HEK293 (cell line): ENCODE measurements around the gene FRAT2.

Experiments used
- CTCF ChIA-PET: fragments of 350-600 bp; formaldehyde crosslinking; extraction: SDS; loops from one replicate; lab custom pipeline; 2021; ENCODE audit warnings: antibody characterized with exemption; lab: Yijun Ruan, JAX
- POLR2A ChIA-PET: fragments of 300-600 bp; formaldehyde crosslinking; extraction: SDS; loops from one replicate; lab custom pipeline; 2020; ENCODE audit warnings: antibody characterized with exemption, inconsistent platforms; lab: Yijun Ruan, JAX
- H3K27ac ChIP-seq: fragments of 200-500 bp; sonication (Bioruptor generic); 2 replicates; pipeline ENCODE4 v1.5.1; 2014; ENCODE audit warnings: low read depth, low read length, control low read depth, inconsistent platforms; ENCODE audit errors: extremely low read depth
- H3K36me3 ChIP-seq, 2 experiments: fragments of 200-500 bp in 1 of 2; sonication (Bioruptor generic) in 1 of 2; 1 replicate in 1 of 2; 2 replicates in 1 of 2; pipeline ENCODE4 v1.5.1; 2014 to 2017; ENCODE audit warnings: inconsistent platforms in 2 of 2, low read length in 2 of 2; ENCODE audit not compliant: control insufficient read depth in 2 of 2, insufficient read depth in 1 of 2
- H3K4me1 ChIP-seq: fragments of 200-500 bp; sonication (Bioruptor generic); 2 replicates; pipeline ENCODE4 v1.5.1; 2014; ENCODE audit warnings: mild to moderate bottlenecking, low read length, inconsistent platforms; ENCODE audit not compliant: control insufficient read depth, insufficient read depth
- H3K4me3 ChIP-seq: 2 replicates; pipeline ENCODE4 v1.5.1; 2011; ENCODE audit warnings: low read depth, mild to moderate bottlenecking, control low read depth, low read length, moderate library complexity
- H3K9me3 ChIP-seq: fragments of 200-500 bp; sonication (Bioruptor generic); 2 replicates; pipeline ENCODE4 v1.5.1; 2014; ENCODE audit warnings: low read depth, low read length, inconsistent platforms; ENCODE audit not compliant: control insufficient read depth, insufficient read depth
- IKZF3 ChIP-seq: fragments of 450-650 bp; IDR thresholded peaks from 2 replicates; pipeline ENCODE4 v1.5.0; 2018; ENCODE audit warnings: missing biosample characterization, mild to moderate bottlenecking, missing genetic modification characterization, moderate library complexity
- OVOL3 ChIP-seq: fragments of 450-650 bp; formaldehyde crosslinking; IDR thresholded peaks from 2 replicates; pipeline ENCODE4 v1.5.1; 2016; ENCODE audit warnings: missing biosample characterization, missing genetic modification characterization
- SALL2 ChIP-seq: fragments of 450-650 bp; formaldehyde crosslinking; IDR thresholded peaks from 2 replicates; pipeline ENCODE4 v1.5.0; 2017; ENCODE audit warnings: missing biosample characterization, mild to moderate bottlenecking, missing genetic modification characterization, borderline replicate concordance
- SP2 ChIP-seq: fragments of 450-650 bp; formaldehyde crosslinking; IDR thresholded peaks from 2 replicates; pipeline ENCODE4 v1.5.1; 2016; ENCODE audit warnings: missing biosample characterization, missing genetic modification characterization
- SP3 ChIP-seq: fragments of 450-650 bp; formaldehyde crosslinking; IDR thresholded peaks from 2 replicates; pipeline ENCODE4 v1.5.1; 2016; ENCODE audit warnings: missing biosample characterization, missing genetic modification characterization
- ZBTB1 ChIP-seq: fragments of 450-650 bp; formaldehyde crosslinking; IDR thresholded peaks from 2 replicates; pipeline ENCODE4 v1.5.1; 2016; ENCODE audit warnings: missing biosample characterization, missing genetic modification characterization
- ZBTB21 ChIP-seq: fragments of 450-650 bp; formaldehyde crosslinking; IDR thresholded peaks from 2 replicates; pipeline ENCODE4 v1.5.1; 2017; ENCODE audit warnings: missing biosample characterization, missing genetic modification characterization
- ZBTB7A ChIP-seq: fragments of 450-650 bp; formaldehyde crosslinking; IDR thresholded peaks from 2 replicates; pipeline ENCODE4 v1.5.1; 2016; ENCODE audit warnings: low read depth, missing biosample characterization, missing genetic modification characterization
- ZFP3 ChIP-seq: fragments of 450-650 bp; formaldehyde crosslinking; IDR thresholded peaks from 2 replicates; pipeline ENCODE4 v1.5.1; 2016; ENCODE audit warnings: low read depth, missing biosample characterization, missing genetic modification characterization
- ZFP37 ChIP-seq: fragments of 450-650 bp; formaldehyde crosslinking; IDR thresholded peaks from 2 replicates; pipeline ENCODE4 v1.5.1; 2016; ENCODE audit warnings: missing biosample characterization, missing genetic modification characterization
- ZFP41 ChIP-seq: fragments of 450-650 bp; formaldehyde crosslinking; IDR thresholded peaks from 2 replicates; pipeline ENCODE4 v1.5.1; 2016; ENCODE audit warnings: missing biosample characterization, missing genetic modification characterization, borderline replicate concordance
- ZNF146 ChIP-seq: fragments of 450-650 bp; formaldehyde crosslinking; IDR thresholded peaks from 2 replicates; pipeline ENCODE4 v1.5.1; 2016; ENCODE audit warnings: missing biosample characterization, missing genetic modification characterization
- ZNF155 ChIP-seq: fragments of 450-650 bp; formaldehyde crosslinking; IDR thresholded peaks from 2 replicates; pipeline ENCODE4 v1.5.1; 2016; ENCODE audit warnings: missing biosample characterization, missing genetic modification characterization
- ZNF16 ChIP-seq: fragments of 450-650 bp; formaldehyde crosslinking; IDR thresholded peaks from 2 replicates; pipeline ENCODE4 v1.5.1; 2016; ENCODE audit warnings: low read depth, missing biosample characterization, missing genetic modification characterization
- ZNF202 ChIP-seq: fragments of 450-650 bp; formaldehyde crosslinking; IDR thresholded peaks from 2 replicates; pipeline ENCODE4 v1.5.1; 2016; ENCODE audit warnings: missing biosample characterization, missing genetic modification characterization, borderline replicate concordance
- ZNF211 ChIP-seq: fragments of 450-650 bp; formaldehyde crosslinking; IDR thresholded peaks from 2 replicates; pipeline ENCODE4 v1.5.1; 2016; ENCODE audit warnings: low read depth, missing biosample characterization, missing genetic modification characterization
- ZNF335 ChIP-seq: fragments of 450-650 bp; formaldehyde crosslinking; conservative IDR thresholded peaks from 2 replicates; pipeline ENCODE4 v1.5.1; 2016; ENCODE audit warnings: missing biosample characterization, missing genetic modification characterization
- ZNF404 ChIP-seq: fragments of 450-650 bp; formaldehyde crosslinking; IDR thresholded peaks from 2 replicates; pipeline ENCODE4 v1.5.1; 2017; ENCODE audit warnings: missing biosample characterization, missing genetic modification characterization
- ZNF521 ChIP-seq: fragments of 450-650 bp; formaldehyde crosslinking; IDR thresholded peaks from 2 replicates; pipeline ENCODE4 v1.5.1; 2017; ENCODE audit warnings: missing biosample characterization, mild to moderate bottlenecking, missing genetic modification characterization
- ZNF610 ChIP-seq: fragments of 450-650 bp; formaldehyde crosslinking; IDR thresholded peaks from 2 replicates; pipeline ENCODE4 v1.5.1; 2016; ENCODE audit warnings: missing biosample characterization, missing genetic modification characterization, borderline replicate concordance
- ZNF837 ChIP-seq: fragments of 450-650 bp; formaldehyde crosslinking; IDR thresholded peaks from 2 replicates; pipeline ENCODE4 v1.5.1; 2016; ENCODE audit warnings: missing biosample characterization, missing genetic modification characterization
- TF ChIP-seq, protein P1 (sequence below): fragments of 450-650 bp; formaldehyde crosslinking; IDR thresholded peaks from 2 replicates; pipeline ENCODE4 v1.5.1; 2016; ENCODE audit warnings: missing biosample characterization, missing genetic modification characterization
- TF ChIP-seq, protein P2 (sequence below): fragments of 450-650 bp; formaldehyde crosslinking; IDR thresholded peaks from 2 replicates; pipeline ENCODE4 v1.5.1; 2016; ENCODE audit warnings: missing biosample characterization, missing genetic modification characterization
- TF ChIP-seq, protein P3 (sequence below): fragments of 450-650 bp; formaldehyde crosslinking; IDR thresholded peaks from 2 replicates; pipeline ENCODE4 v1.5.1; 2016; ENCODE audit warnings: missing biosample characterization, missing genetic modification characterization
- TF ChIP-seq, protein P4 (sequence below): fragments of 450-650 bp; formaldehyde crosslinking; IDR thresholded peaks from 2 replicates; pipeline ENCODE4 v1.5.1; 2016; ENCODE audit warnings: missing biosample characterization, missing genetic modification characterization
- TF ChIP-seq, protein P5 (sequence below): fragments of 450-650 bp; formaldehyde crosslinking; optimal IDR thresholded peaks from 2 replicates; pipeline ENCODE3; 2016; ENCODE audit warnings: missing biosample characterization, mild to moderate bottlenecking, missing genetic modification characterization
- TF ChIP-seq, protein P6 (sequence below): fragments of 450-650 bp; formaldehyde crosslinking; IDR thresholded peaks from 2 replicates; pipeline ENCODE4 v1.5.1; 2016; ENCODE audit warnings: missing biosample characterization, missing genetic modification characterization

Gene FRAT2

DNA sequence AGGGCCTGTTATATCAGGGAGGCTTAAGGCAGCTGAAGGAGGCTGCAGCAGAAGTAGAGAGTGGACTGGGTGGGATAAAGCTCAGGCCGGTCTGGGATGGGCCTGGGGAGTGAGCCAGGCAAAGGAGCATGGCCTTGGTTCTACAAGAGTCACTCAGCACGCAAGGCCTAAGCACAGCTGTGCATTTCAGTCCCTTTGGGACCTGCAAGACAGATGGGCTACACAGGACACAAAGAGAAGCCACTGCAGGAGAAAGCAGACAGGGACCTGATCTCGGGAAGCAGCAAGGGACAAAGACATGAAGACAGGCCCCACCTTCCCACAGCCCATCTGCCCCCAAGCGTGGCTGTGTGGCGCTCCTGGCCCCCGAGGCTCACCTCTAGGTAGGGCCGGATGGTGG, 37.2 kb upstream of the FRAT2 start (continued):
- TF ChIP-seq, protein P1, sequence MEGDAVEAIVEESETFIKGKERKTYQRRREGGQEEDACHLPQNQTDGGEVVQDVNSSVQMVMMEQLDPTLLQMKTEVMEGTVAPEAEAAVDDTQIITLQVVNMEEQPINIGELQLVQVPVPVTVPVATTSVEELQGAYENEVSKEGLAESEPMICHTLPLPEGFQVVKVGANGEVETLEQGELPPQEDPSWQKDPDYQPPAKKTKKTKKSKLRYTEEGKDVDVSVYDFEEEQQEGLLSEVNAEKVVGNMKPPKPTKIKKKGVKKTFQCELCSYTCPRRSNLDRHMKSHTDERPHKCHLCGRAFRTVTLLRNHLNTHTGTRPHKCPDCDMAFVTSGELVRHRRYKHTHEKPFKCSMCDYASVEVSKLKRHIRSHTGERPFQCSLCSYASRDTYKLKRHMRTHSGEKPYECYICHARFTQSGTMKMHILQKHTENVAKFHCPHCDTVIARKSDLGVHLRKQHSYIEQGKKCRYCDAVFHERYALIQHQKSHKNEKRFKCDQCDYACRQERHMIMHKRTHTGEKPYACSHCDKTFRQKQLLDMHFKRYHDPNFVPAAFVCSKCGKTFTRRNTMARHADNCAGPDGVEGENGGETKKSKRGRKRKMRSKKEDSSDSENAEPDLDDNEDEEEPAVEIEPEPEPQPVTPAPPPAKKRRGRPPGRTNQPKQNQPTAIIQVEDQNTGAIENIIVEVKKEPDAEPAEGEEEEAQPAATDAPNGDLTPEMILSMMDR: no peak
- TF ChIP-seq ZFP37 (tag by site-specific recombination): no peak
- TF ChIP-seq ZNF202 (tag by site-specific recombination): no peak
- TF ChIP-seq, protein P2, sequence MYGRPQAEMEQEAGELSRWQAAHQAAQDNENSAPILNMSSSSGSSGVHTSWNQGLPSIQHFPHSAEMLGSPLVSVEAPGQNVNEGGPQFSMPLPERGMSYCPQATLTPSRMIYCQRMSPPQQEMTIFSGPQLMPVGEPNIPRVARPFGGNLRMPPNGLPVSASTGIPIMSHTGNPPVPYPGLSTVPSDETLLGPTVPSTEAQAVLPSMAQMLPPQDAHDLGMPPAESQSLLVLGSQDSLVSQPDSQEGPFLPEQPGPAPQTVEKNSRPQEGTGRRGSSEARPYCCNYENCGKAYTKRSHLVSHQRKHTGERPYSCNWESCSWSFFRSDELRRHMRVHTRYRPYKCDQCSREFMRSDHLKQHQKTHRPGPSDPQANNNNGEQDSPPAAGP: no peak
- no peak for TF ChIP-seq ZBTB7A (tag by site-specific recombination)
- TF ChIP-seq ZNF837 (tag by site-specific recombination): no peak
- TF ChIP-seq, all 188 proteins: peak for 0

DNA sequence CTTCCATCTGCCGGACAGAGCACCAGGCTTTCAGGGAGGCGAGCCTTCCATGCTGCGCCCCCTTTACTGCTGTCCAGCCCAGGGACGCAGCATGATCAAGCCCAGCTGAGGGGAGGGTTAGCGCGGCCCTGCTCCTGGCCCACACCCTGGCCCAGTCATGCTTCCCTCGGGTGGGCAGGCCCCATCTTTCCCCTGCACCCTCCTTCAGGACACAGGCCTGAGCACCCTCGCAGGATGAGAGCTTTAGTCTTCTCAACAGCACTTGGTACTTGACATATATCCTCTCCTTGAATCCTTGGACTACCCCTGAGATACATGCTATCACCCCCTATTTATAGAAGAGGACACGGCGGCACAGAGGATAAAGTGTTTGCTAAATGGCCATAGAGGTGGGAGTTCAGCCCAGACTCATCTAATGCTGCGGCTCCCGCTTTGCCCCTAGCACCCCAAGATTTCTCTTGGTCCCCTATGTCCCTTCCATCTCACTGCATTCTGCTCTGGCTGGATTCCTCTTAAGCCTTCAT, 32.7 kb upstream of the FRAT2 start:
- Histone ChIP-seq H3K36me3 (peaks cover 0 to 86% of the 10 kb centered on the region in 2 experiments), H3K4me1 (no peaks in the 10 kb centered on the region), H3K27ac (no peak overlapping the region), H3K9me3 (no peaks in the 10 kb centered on the region), H3K4me3 (no peak overlapping the region)
- ChIA-PET CTCF (no interaction called here), POLR2A (no interaction called here)
- TF ChIP-seq ZNF211 (tag by site-specific recombination) (no peak), IKZF3 (tag by site-specific recombination) (no peak), ZNF155 (tag by site-specific recombination) (no peak), ZNF404 (no peak), OVOL3 (tag by site-specific recombination) (no peak), ZNF146 (tag by site-specific recombination) (no peak), ZNF610 (no peak)
- TF ChIP-seq, protein P3, sequence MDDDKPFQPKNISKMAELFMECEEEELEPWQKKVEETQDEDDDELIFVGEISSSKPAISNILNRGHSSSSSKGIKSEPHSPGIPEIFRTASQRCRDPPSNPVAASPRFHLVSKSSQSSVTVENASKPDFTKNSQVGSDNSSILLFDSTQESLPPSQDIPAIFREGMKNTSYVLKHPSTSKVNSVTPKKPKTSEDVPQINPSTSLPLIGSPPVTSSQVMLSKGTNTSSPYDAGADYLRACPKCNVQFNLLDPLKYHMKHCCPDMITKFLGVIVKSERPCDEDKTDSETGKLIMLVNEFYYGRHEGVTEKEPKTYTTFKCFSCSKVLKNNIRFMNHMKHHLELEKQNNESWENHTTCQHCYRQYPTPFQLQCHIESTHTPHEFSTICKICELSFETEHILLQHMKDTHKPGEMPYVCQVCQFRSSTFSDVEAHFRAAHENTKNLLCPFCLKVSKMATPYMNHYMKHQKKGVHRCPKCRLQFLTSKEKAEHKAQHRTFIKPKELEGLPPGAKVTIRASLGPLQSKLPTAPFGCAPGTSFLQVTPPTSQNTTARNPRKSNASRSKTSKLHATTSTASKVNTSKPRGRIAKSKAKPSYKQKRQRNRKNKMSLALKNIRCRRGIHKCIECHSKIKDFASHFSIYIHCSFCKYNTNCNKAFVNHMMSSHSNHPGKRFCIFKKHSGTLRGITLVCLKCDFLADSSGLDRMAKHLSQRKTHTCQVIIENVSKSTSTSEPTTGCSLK: no peak

DNA sequence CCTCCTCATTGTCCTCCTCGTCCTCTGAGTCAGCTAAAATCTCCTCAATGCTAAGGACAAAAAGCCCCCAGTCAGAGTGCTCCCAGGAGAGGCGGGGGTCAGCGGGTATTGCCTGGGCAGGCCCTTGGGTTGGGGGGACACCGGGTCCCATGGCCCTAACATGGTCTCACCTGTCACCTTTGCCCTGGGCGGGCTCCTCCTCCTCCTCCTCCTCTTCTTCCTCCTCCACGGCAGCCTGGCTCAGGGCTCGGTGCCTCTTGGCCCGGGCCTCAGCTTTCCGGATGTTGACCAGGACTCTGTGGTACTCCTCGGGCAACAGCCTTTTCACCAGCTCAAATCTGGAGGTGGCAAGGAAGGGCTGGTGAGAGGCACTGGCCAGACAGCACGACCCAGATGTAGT, 32.0 kb upstream of the FRAT2 start:
- Histone ChIP-seq H3K36me3 (peaks cover 0 to 80% of the 10 kb centered on the region in 2 experiments), H3K4me1 (no peaks in the 10 kb centered on the region), H3K4me3 (no peak overlapping the region), H3K9me3 (no peaks in the 10 kb centered on the region), H3K27ac (no peak overlapping the region)
- CTCF ChIA-PET: no interaction called here
- POLR2A ChIA-PET: no interaction called here
- TF ChIP-seq SP2 (tag by site-specific recombination) (no peak), ZFP3 (no peak), ZBTB21 (tag by site-specific recombination) (no peak), ZNF16 (tag by site-specific recombination) (no peak), ZNF521 (tag by site-specific recombination) (no peak), ZNF211 (tag by site-specific recombination) (no peak), SP3 (no peak), ZNF335 (tag by site-specific recombination) (no peak), ZBTB1 (tag by site-specific recombination) (no peak), SALL2 (tag by site-specific recombination) (no peak), ZFP41 (tag by site-specific recombination) (no peak)
- TF ChIP-seq, protein P4, sequence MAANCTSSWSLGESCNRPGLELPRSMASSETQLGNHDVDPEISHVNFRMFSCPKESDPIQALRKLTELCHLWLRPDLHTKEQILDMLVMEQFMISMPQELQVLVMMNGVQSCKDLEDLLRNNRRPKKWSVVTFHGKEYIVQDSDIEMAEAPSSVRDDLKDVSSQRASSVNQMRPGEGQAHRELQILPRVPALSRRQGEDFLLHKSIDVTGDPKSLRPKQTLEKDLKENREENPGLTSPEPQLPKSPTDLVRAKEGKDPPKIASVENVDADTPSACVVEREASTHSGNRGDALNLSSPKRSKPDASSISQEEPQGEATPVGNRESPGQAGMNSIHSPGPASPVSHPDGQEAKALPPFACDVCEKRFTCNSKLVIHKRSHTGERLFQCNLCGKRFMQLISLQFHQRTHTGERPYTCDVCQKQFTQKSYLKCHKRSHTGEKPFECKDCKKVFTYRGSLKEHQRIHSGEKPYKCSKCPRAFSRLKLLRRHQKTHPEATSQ (tag by site-specific recombination): no peak
- TF ChIP-seq, protein P5, sequence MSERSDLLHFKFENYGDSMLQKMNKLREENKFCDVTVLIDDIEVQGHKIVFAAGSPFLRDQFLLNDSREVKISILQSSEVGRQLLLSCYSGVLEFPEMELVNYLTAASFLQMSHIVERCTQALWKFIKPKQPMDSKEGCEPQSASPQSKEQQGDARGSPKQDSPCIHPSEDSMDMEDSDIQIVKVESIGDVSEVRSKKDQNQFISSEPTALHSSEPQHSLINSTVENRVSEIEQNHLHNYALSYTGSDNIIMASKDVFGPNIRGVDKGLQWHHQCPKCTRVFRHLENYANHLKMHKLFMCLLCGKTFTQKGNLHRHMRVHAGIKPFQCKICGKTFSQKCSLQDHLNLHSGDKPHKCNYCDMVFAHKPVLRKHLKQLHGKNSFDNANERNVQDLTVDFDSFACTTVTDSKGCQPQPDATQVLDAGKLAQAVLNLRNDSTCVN (tag by site-specific recombination): no peak
- TF ChIP-seq, protein P6, sequence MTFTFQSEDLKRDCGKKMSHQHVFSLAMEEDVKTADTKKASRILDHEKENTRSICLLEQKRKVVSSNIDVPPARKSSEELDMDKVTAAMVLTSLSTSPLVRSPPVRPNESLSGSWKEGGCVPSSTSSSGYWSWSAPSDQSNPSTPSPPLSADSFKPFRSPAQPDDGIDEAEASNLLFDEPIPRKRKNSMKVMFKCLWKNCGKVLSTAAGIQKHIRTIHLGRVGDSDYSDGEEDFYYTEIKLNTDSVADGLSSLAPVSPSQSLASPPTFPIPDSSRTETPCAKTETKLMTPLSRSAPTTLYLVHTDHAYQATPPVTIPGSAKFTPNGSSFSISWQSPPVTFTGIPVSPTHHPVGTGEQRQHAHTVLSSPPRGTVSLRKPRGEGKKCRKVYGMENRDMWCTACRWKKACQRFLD: no peak
